GM21528 (cell line): Measurements from ENCODE around the gene FOXO1.

Experiments
- ATAC-seq: cut with Tn5 transposase; IDR thresholded peaks from one replicate; pipeline ENCODE4 v1.9.1; 2021; ENCODE audit warnings: mild to moderate bottlenecking, moderate library complexity; ENCODE audit not compliant: unreplicated experiment, low FRiP score

The FOXO1 gene

DNA sequence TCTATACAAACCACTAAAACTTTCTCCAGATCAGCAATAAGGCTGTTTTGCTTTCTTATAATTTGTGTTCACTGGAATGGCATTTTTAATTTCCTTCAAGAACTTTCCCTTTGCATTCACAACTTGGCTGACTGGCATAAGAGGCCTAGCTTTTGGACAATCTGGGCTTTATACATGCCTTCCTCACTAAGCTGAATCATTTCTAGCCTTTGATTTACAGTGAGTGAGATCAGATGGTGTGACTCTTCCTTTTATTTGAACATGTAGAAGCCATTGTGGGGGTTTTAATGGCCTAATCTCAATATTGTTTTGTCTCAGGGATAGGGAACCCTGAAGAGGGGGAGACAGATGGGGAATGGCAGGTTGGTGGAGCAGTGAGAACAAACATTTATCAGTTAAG is 82.7 kb downstream of the FOXO1 start:
- no peak for ATAC-seq

DNA sequence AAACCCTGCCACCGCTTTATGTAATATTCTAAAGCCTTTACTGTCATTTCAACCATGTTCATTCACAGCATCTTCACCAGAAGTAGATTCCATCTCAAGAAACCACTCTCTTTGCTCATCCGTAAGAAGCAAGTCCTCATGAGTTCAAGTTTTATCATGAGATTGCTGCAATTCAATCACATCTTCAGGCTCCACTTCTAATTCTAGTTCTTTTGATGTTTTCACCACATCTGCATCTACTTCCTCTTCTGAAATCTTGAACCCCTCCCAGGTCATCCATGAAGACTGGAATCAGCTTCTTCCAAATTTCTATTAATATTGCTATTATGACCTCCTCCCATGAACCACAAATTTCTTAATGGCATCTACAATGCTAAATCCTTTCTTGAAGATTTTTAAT is 83.9 kb downstream of the FOXO1 start:
- no peak for ATAC-seq

DNA sequence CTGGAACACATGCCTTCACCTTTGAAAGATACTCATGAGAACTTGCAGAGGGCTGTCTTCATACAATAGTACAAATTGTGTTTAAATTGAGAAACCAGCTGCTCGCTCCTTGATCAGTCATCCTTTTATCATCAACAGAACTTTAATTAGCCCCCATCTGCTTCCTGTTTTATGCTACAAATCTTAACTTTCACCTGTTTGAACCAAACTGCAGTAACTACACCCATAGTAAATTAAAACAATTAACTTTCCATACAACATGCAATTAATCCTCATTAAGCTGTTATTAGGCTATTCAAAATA is 85.2 kb downstream of the FOXO1 start:
- ATAC-seq, result no peak

DNA sequence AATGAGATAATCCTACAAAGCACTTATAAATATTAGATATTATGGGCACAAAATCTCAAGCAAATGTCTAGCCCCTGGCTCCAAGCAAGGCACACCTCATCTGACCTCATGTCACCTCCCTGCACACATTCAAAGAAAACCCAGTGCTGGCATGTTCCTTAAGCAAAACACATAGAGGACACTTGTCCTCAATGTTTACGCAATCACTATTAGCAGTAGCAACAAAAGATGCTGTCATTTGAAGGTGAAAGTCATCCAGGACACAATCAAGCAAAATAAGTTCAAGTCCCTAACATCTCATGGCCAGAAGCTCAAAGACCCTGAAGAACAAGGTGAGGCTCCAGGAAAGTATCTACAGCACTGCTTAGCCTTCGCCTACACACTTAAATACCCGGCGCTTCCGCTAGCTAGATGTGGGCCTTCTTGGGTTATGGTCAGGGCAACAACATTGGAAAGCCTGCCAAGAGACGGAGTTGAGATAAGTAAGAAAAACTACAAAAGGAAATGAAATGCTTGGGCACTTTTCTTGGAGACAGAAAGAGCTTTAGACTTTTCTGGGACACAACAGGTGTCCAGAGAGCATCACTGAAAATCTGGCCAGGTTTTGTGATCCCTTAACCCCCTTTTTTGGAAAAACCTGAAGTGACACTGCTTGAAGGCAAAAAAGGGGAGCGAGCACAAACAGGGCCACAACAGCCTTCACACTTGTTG is 85.7 kb downstream of the FOXO1 start:
- ATAC-seq, result no peak

DNA sequence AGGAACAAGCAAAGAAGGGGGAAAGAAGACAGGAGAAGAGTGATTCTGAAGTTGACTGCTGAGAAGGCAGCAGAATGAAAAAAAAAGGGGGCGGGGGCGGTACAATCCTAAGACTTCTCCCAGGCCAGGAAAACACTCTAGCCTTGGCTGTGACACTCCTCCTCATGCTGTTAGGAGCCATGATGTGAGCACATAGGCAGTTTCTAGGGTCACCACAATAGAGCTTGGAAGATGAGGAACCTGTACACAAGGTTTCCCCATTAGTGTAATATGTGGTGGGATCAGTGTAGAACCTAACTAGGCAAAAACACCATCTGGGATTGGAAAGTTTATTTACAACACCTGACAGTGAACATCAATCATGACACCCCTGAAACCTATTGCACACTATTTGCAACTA is 86.9 kb downstream of the FOXO1 start:
- no peak for ATAC-seq

DNA sequence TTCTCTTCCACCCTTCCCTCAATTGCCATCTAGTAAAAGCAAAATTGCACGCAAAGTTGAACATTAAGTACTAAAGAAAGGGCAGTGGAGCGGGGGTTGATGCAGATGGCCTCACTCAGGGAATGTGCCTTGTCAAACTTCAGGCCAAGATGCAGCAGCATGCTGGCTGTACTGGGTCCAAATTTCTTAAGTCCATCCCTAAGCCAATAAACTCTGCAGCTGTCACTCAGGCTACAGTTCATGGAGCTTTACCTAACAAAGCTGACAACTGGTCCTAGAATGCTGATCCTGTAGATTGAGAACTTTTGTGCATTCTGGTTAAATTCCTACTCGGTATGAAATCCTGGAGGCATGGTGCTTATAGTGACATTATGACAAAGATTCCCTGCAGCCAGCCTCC is 88.4 kb downstream of the FOXO1 start:
- no peak for ATAC-seq

DNA sequence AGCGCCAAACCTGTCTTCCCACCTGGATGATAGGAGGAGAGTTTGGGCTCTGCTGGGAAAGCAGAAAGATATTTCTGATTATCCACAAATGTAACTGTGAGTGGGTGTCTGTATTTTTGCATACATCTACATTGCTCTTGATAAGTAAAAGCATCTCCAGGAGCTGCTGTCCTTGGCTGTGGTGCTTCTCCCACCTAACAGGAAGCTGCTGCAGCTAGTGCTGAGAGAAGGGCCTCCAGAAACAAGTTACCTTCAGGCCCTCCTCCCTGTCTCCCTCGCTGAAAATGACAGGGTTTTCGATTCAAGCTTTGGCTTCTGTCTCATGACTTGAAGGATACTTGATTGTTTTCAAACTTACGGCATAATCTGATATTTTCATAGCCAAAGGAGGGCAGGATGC is 90.1 kb downstream of the FOXO1 start:
- no peak for ATAC-seq

DNA sequence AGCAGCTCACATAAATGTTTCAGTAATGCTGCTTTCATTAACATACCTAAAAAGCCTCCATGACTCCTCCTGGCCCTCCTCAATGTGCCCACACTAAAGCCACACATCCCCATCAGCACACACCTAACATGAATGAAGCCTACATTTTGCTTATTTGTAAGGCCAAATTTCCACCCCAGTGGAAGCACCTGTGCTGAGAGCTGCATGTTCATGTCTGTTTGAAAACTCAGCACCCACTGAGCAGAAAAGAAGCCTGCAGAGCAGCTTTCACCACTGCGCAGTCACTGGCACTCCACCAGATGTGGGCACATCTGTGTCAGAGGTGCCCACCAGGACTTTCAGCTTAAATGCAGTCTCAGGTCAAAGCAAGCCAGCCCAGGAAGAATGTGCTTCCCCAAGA is 93.5 kb downstream of the FOXO1 start:
- no peak for ATAC-seq

DNA sequence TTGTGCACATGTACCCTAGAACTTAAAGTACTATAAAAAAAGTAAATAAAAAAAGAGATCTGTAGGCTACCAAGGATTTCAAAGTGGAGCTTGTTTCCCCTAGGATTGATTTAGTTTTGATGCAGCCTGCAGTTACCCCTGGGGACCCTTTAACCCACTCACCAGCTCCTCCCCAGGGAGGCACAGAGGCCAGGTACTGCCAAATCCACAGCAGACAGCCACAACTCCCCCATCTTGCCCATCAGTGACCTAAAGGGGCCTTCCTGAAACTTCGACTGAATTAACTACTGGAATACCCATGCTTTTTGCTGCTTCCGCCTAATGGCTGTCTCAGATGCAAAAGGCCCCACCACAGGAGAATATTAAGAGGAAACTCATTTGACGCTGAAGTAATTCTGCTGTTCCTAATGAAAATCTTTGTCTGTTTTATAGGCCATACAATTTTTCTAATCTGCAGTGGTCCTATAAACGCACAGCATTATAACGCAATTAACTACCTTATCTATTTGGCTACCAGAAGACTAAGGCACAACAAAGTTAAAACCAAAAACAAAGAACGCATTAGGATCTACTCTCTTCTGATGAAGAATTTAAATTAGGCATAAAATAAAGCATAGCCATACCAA is 95.0 kb downstream of the FOXO1 start:
- no peak for ATAC-seq

DNA sequence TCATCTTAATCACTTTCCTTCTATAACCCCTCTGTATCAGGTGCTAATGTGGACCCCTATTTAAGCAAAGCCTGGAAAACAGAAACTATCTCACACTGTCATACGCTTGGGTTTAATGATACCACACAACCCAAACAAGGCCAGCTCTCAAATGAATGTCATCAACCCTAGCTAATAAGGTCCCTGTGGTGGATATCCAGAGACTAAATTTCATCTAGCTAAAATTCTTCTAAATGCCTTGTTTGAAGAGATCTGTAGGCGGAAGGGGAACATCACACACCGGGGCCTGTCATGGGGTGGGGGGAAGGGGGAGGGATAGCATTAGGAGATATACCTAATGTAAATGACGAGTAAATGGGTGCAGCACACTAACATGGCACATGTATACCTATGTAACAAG is 95.5 kb downstream of the FOXO1 start:
- no peak for ATAC-seq

DNA sequence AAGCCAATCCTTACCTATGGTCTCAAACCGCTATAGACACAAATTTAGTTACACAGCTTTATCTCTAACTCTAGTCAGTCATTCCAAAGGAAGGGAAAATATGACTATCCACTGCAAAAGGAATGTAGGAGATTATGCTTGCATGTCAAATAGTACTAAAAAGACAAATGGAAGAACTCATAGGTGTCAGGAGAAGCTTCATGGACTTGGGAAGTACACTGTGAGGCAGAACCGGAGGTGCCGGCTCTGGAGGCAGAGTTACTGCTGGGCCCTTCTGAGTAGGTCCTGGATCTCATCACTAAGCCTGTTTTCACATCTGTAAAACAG is 97.5 kb downstream of the FOXO1 start:
- no peak for ATAC-seq

DNA sequence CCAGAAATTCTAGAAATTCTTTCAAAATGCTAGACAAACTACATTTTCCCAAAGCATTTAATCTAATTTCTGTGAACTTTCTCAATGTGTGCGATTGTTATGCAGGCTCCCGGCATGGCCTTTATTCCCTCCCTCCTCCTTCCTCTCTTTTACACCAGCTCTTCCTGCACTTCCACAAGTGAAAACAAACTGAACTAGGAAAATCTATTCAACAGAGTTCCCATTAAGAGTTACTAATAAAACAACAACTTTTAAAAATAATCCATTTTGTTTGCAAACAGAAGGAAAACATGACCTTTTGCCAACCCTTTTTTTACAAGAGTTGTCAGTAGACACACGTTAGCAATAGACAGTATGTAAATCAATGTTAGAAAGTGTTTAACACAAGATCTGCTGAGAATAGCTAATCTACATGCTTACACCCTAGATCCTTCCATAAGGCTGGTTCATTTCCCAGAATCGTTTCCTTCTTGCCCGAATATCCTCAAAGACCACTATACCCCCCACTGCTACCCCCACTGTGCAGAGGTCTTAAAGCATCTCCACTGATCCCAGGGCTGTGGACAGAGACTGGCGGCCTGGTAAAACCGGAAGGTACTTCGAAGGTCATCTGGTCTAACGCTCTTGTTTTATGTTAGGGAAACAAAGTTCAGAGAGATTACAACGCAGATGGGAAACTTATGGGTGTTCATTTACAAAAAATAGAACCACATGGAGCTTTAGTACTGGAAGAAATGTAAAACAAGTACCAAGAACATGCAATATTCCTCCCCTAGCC is 98.0 kb downstream of the FOXO1 start:
- no peak for ATAC-seq

DNA sequence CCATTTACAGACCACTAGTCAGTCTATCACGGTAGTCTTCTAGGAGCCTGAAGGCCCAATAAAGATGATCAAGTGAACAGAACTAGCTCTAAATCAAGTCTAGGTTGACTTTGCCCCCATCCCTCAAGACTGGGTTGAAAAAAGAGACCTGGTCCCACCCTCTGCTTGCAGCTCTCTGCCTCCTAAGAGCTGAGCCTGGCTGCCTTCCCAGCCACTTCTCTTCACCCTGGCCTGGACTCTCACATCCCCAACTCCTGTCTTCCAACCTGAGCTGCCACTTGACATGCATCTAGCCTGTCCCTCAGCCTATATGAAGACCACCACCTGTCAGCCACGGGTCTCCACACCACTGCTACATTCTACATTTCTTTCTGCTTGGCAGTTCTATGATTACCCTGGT is 99.6 kb downstream of the FOXO1 start:
- ATAC-seq, result no peak

DNA sequence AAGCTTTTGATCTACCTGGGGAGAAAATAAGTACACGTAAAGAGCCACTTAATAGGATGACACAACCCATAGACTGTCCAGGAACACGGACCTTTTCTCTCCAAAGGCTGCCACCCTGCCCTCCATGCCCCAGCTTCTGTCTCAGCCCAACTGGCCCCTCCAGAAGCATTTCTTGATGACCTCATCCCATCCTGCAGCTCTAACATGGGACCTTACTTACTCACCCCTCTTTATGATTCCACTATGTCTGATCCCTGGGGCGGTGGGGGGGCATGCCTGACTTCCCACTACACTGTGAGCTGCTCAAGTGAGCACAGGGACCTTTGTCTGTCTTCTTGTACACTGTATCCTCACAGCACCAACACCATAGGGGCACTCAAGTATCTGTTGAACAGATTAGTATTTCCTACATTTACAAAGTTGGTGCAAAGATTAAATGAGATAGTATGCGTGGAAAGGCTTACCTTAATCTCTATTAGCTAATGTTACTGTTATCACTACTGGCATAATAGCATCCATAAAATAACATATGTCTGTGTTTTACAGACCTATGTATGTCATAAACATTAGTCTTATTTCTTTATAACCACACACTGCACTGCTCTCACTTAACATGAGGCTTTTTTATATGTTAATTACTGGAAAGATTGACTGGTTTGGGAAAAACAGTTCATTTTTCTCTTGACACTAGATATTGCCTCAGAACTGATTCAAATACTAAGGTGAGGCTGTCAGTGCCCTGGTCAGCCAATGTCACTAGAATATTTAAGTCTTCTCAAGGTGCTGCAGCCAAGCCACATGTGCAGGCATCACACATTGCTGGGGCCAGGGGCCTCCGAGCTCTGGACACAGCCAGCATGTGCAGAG is 100.9 kb downstream of the FOXO1 start:
- no peak for ATAC-seq

DNA sequence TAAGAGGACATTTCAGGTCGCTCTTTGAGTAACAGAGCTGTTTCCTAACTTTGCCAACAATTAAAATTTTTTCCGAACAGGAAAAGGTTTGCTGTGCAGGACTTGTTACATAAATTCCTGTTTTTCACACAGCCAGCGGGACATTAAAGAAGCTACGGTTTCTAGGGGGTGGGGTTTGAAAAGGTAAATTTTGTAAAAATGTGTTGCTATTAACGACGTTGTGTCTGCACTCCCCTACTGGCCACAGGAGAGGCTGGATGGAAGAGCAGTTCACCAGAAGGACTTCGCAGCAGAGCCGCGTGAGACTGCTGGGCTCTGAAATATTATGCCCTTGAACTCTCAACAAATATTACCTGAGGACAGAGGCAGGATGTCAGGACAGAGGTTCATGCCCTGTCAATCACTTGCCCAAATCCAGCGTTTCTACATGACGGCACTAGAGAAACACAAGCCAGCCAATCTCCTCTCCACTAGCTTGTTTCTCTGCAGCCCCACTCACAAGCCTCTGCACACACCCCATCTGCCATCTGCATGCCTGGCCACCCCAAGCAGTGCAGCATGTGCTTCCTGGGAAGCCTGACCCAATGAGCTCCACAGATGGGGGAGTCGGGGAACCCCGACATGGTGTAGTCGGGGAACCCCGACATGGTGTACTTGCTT is 102.0 kb downstream of the FOXO1 start:
- no peak for ATAC-seq

DNA sequence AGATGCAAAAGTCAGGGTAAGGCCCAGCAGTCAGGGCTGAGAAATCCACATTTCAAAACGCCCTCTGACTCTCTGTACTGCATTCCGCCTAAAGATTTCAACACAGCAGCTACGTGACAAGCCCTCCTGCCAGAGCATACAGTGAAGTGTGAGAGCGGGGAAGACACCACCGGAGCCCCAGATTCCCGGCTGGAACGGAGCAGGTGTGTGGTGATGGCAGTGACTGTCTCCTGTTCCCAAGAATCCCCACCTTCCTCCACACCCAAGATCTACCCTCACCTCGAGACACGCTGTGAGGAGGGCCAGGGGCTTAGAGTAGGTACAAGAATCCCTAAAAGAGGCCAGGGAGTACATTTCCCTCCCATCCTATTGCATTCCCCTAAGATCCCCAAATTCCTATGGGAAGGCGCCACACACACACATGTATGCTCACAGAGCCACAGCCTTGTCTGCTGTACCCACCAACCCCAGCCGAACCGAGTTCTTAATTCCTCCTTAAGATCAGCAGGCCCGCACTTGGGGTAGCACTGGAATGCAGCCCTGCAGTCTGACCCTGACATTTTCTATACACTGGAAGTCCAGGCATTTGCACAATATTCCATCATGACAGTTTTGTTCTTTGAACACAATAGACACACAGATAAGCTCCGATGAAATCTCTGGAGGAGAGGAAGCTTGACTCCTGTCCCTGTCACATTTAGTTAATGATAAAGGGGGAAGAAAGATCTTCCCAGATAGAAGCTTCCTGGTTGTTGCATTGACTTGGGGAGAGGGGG is 102.9 kb downstream of the FOXO1 start:
- ATAC-seq, result no peak

DNA sequence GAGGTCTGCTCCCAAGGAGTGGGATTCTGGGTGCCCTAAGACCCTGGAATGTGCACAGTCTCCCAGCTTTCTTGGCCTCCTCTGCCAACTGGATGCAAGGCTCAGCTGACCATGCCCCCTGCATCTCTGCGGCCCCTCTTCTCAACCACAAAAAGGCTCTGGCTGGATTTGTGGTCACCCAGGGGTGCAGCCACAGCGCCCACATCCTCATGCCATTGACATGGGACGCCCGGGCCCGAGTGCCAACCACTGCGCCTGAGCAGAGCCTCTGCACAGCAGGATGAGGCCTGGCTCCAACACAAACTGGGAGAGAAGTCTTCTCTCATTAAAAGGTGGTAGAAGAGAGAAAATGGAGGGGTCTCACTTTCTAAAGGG is 103.5 kb downstream of the FOXO1 start:
- ATAC-seq, result no peak

DNA sequence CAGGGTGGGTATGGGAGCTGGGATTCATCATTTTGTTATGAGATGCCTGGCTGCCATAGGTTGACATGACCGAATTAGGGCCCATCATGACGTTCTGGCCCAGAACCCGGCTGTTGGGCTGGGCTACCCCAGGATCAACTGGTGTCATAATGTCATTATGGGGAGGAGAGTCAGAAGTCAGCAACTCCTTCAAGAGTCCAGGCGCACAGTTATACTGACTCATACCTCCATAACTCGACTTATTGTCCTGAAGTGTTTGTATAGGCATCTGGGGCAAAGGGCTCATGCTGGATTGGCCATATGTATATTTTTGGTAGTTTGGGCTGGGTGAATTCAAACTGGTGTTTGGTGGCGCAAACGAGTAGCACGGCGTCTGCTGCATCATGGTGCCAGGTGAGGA is 106.5 kb downstream of the FOXO1 start:
- no peak for ATAC-seq

DNA sequence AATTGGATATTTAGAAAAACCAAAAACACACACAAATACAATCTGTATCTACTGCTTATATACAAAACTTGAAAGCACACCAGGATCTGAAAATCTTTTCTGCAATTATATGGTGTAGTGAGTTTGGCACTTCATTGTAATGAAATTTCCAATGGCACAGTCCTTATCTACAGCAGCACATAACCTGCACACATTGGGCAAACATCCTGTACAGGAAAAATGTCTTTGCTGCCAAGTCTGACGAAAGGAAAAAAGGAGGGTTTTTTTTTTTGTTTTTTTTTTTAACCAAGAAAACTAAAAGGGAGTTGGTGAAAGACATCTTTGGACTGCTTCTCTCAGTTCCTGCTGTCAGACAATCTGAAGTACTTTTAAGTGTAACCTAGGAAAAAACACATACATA is 107.8 kb downstream of the FOXO1 start:
- ATAC-seq, result no peak

DNA sequence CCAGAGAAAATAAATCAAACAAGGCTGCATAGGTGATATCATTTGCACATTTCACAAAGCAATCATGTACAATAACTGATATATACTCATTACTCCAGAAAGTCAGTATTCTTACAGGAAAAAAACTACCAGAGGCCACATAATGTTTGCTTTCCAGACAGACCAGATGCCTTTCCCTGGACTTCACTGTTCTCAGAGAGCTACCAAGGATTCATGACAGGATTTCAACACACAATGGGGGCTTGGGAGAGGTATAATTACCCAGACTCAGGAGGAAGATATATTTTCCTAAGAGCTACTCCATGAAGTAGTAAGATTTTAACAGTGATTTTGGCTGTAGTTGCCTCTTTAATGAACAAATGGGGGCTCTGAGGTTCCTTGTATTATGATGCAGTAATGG is 110.0 kb downstream of the FOXO1 start:
- no peak for ATAC-seq
